NCI-H82 (cell line): ENCODE results near the gene ALLC.
"Not testable (repeated sequence)": the region's sequence is repeated elsewhere in the genome, so short reads cannot be mapped to it uniquely, and the experiment has no call there.

Experiments used
- DNase-seq: peaks from one replicate; lab custom pipeline; 2025; lab: John Stamatoyannopoulos, UW

The ALLC gene

DNA sequence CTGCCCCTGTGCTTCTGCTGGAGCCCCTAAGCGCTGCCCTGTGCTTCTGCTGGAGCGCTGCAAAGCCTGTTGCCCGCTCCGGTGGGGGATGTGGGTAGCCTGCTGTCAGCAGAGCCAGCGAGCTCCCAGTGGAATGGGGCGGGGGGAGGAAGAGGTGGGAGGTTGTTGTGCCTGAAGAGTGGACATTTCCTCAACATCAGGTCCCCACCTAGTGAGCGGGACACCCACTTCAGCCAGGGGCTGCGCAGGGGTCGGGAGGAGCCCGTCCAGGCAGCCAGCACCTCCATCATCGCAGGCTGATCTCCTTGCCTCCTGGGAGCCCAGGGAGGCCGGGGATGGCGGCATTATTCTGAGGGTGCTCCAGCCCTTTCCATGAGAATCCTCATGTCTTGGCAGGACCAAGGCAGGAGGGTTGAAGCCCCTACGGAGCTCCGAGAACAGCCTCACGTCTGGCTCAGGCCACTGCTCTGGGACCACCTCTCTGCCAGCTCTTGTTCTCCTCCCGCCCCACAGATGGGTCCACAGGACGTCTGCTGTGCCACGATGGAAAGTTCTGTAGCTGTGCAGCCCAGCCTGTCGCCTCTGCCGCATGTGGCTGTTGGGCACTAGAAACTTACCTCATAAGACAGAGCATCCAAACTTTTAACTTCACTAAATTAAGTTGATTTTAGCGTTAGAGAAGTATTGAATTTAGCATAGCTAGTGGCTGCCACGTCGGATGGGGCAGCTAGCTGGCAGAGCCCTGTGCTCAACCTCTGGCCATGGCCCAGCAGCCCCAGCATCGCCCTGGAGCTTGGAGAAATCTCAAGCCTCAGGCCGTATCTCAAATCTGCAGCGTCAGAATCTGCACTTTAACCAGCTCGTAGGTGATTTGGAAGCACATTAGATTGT is 1.9 kb upstream of the ALLC start:
- no peak for DNase-seq

DNA sequence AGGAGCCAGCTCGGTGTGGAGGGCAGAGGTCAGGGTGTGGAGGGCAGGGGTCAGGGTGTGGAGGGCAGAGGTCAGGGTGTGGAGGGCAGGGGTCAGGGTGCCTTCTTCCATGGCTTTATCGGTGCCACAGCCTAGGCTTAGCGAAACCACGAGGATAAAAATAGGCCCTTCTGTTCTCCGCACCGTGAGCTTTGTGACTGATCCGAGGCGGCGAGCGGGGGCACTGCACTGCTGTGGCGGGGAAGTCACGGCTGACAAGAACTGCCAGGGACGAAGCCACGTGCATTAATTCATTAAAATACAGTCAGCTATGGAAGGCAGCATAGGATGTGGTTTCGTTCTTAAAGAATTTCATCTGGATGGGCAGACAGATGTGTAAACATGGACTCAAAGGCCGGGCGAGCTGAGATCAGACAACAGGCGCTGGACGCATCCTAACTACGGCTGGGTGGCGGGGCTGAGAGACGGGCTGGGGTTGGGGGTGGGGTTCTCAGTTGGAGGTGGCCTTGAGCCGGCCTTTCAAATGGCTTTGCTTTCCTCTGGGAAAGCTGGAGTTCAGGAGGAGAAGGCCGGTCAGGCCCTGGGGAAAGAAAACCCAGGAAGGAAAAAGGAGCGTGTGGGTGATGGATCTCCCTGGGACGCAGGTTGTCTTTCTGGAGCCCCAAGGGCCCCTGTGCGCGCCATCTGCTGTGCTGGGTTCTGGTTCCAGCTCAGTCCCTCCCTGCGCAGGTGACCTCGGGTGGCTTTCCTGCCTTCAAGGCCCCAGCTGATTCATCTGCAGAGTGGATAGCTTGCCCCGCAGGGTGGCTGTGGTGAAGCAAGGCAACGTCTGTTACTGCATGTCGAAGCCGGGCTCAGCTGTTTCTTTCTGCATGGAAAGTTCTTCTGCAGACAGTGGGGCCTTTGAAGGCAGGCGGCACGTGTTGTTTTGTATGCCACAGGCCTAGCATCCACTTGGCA is 958 bp upstream of the ALLC start:
- DNase-seq, result peak; percentile 40

DNA sequence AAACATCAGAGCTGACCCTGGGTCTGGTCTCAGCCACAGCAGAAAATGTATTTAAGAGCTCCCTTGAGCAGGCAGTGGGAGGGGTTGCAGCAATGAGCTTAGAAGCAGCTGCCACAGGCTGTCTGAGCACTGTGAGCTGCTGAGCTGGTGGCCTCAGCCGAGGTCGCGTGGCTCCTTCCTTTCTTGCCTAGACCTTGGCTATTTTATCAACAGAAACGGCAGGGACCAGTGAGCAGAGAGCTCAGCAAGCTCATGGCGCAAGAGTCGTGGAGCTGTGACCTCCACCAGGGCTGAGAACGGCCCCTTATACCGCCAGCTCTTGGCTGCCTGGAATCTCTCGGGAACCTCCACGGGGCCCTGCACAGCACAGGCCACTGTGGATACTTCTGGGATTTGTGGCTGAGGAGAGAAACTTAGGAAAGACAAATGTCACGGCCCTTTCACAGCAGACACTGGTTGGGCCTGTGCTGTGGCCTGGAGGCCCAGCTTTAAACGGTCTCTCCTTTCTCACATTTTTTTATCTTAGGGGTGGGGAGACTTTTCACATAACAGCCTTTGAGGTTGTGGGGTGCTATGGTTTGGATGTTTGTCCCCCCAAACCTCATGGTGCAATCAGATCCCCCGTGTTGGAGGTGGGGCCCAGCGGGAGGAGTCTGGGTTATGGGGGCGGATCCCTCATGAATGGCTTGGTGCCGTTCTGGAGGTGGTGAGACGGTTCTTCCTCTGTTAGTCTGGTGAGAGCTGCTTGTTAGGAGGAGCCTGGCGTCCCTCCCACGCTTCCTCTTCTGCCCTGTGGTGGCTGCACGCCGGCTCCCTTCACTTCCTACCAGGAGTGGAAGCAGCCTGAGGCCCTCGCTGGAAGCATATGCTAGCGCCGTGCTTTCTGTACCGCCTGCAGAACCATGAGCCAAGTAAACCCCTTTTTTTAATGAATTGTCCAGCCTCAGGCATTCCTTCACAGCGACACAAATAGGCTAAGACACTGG is 1.7 kb downstream of the ALLC start:
- peak; percentile 93 for DNase-seq

DNA sequence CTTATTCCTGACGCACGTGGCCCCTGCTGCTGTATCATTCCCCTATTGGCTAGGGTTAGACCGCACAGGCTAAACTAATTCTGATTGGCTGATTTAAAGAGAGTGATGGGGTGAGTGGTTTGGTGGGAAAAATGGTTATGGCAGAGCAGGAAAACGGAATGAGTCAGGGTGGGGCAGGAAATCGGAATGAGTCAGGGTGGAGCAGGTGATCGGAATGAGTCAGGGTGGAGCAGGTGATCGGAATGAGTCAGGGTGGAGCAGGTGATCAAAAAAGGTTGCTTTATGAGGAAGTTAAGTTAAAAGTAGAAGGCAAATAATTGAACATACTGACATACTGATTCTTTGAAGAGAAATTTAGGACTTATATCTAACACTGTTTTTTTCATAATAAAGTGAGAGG is 2.6 kb downstream of the ALLC start:
- DNase-seq, result not testable (repeated sequence)

DNA sequence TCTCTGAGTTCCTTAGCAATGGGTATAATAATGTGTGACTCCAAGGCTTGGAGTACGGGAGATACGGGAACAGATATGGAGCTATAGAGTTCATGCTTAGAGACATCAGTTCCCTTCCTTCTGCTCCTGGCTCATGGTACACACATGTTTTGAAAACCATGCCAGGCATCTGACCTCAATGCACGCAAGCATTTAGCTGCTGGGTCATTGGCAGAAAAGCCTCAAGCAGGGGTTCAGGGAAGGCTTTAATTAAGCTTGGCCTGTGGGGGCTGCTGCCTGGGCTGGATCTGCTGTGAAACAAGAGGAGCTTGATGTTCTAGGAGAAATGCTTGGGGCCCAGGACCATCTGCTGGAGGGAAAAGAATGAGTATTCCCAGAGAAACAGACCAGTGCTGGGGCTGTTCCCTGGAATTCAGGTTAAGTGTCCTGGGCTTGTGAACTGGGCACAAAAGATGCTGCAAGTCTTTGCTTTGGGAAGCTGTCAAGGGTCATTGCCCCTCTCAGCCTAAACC is 3.2 kb downstream of the ALLC start:
- no peak for DNase-seq

DNA sequence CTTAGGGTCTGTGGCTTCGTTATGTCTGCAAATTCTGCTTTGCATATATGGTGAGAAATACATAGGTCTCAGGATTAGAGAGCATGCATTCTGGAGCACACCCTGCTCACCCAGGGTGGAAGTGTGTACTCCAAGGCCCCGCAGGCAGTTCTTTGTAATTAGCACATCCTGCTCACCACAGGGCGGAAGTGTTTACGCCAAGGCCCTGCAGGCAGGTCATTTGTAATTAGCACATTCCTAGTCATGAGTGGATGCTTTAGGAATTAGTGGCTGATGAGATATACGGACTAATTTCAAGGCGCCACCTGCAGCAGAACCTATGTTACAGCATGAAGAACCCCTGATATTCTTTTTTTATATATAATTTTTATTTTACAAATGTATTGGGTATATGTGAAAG is 4.2 kb downstream of the ALLC start:
- peak; percentile 12 for DNase-seq

DNA sequence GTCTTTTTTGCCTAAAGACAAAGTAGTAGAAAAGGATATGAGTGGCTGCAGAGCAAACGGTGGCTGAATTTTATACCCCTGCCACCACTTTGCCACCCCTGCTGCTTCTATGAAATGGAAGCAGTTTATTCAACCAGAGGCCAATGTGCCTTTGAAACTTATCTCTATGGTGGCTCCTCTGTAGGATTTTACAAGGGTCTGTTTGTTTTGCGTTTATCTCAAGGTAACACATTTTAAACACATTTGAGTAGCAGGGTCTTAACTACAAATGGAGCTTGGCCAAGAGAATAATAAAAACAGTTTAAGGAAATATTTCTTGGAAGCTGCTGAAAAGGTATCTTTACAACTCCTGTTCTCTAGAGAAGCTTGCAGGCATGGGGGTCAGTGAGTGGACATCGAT is 6.1 kb downstream of the ALLC start:
- no peak for DNase-seq

DNA sequence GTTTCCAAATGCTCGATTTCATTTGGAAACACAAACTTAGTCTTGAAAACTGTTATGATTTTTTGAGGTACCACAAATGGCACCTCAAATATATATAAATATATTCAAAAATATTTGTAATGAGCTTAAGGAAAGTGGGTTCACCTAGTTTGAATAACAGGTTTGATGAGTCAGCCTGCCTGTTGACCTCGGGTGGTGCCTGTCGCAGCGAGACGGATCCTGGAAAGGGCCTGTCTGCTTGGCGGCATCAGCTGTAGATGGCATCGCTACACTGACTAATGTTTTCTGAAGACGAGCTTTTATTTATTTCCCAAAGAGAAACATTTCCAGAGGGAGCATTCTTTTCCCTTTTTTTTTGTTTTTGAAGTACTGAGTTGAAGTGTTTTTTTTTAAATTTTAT is 6.9 kb downstream of the ALLC start:
- DNase-seq, result no peak

DNA sequence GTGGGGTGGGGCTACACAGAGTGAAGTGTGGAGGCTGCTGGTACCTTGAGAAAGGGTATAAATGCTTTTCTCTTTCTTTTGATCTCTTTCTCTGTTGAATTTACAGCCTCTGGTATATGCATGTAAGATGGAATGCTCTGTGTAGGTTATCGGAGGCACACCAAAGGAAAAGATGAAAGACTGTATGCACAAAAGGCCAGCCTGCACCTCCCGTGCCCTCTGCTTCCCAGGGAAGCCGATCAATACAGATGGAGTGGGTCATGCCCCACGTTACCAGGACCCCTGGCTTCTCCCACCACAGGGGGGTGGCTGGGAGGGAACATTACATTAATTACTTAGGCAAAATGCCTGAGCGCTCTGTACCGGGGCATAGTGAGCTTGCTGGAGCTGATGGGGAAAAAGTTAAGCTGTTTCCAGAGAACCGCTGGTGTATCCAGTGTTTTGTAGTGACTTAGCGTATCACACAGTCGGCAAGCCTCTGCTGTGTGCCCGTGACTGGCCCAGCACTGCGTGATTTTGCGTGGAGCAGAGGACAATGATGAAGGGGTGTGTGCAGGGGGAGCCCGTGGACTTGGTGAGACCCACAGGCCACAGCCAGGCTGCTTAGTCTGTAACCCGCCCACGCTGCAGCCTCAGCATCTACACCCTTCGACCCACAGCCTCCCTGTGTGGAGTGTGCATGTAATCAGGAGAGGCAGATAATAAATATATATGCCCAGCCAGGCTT is 8.0 kb downstream of the ALLC start:
- no peak for DNase-seq

DNA sequence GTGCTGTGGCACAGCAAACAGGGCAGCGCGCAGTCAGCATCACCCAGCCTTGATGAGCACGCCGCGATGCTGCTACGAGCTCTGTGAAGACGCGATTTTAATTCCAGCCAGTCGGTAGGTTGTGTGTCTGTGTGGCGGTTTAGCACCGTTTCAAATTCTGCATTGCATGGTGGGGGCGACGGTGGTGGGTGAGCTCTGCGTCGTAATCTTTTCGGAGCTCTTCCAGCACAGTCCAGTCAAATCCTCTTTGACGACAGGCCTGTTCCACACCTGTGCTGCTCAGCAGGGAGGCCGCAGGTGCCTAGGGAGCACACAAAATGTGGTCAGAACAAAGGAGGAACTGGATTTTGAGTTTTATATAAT is 8.6 kb downstream of the ALLC start:
- no peak for DNase-seq

DNA sequence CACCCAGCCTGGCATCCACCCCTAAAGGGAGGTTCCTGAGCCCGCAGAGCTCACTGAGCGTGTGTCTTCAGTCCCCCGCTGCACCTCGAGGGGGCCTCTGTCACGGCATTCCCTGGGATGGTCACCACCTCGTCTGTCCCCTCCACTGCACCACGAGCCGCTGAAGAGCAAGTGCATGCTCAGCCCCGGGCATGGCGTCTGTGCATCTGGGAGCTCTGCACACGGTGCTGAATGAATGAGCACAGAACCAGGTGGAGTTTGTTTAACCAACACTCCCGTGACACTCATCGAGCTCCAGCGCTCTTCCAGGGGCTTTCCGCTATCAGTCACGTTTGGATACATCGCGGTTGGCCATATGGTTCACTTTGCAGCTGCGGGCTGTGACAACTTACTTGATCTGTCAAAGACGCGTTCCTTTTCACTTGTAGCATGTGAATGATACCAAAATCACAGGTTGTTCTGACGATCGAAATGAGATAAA is 9.2 kb downstream of the ALLC start:
- peak; percentile 28 for DNase-seq

DNA sequence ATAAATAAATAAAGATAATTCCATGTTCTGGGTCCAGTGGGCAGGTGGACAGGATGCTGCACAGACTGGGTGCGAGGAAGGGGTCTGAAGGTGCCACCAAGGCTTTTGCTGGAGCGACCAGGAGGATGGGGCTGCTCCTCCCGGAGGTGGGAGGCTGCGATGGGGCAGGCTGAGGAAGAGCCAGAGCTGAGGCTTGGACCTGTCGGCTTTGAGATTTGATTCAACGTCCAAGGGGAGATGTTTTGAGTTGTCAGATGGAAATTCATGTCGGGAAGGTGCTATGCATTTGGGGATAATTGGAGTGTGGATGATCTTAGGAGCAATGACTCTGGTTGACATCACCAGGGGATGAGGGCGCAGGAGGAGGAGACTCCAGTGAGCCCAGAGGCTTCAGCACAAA is 11.7 kb downstream of the ALLC start:
- no peak for DNase-seq

DNA sequence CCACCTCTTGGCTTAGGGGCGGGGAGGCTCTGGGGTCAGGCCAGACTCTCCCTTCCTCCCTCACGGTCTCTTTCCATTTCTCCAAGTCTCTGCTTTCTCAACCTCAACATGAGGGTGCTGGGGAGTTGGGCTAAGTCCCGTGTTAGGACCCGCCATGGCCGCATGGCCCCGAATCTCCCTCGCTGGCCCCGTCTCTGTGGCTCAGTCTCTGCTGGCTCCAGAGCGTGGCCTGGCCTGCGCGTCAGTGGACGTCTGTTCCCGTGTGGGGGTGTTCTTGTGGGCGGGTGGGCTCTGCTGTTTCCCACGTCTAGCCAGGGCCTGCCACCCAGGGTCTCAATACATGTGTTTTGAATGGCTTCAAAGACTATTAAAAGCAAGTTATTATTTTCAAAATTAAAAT is 12.4 kb downstream of the ALLC start:
- DNase-seq, result no peak

DNA sequence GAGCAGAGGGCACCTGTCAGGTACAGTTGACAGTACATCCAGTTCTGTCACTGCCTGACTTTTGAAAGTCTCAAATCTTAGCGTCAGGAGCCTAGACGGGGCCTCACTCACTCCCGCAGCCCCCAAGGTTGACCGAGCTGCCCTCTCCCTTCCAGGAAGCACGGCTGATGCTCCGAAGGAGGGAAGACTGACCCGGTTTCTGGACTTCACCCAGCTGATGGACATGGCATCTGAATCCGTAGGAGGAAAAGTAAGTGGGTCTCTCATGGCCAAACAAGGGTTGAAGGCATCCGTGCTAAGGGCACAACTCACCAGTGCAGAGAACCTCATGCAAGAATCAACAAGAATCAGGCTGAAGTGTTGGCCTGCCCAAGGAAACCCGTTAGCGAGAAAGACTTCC is 12.9 kb downstream of the ALLC start:
- no peak for DNase-seq

DNA sequence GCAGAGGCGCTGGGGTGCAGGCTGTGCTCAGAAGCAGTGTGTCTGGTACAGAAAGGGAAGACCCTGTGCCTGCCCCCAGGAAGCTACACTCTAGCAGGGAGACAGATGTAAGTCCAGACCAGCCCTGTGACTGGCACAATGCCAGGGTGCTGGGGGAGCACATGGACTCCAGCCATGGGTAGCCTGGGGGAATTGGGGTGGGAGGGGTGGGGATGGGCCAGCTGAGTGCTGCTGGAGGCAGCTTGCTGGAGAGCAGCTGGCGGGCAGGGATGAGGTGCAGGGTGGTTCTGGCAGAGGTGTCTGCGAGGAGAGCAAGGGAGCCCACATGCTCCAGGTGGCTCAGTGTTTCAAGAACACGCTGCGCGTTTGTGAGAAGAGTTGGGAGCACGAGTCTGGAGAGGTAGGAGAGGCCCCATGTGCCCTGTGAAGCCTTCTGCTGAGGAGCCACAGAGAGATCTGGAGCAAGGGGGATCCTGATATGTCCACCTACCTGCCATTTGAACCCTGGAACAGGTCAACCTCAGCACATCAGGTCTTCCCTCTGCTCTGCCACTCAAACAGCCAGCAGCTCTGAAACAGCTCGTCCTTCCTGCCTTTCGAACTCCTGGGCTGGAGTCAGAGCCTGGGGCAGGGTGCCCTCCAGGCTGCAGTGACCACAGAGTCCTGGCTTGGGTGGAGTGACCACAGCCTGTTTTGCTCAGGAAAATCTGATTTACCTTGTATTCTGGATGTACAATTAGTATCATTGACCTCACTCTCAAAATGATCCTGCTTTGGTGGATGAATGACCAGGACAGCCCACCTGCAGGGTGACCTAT is 15.1 kb downstream of the ALLC start:
- DNase-seq, result no peak

DNA sequence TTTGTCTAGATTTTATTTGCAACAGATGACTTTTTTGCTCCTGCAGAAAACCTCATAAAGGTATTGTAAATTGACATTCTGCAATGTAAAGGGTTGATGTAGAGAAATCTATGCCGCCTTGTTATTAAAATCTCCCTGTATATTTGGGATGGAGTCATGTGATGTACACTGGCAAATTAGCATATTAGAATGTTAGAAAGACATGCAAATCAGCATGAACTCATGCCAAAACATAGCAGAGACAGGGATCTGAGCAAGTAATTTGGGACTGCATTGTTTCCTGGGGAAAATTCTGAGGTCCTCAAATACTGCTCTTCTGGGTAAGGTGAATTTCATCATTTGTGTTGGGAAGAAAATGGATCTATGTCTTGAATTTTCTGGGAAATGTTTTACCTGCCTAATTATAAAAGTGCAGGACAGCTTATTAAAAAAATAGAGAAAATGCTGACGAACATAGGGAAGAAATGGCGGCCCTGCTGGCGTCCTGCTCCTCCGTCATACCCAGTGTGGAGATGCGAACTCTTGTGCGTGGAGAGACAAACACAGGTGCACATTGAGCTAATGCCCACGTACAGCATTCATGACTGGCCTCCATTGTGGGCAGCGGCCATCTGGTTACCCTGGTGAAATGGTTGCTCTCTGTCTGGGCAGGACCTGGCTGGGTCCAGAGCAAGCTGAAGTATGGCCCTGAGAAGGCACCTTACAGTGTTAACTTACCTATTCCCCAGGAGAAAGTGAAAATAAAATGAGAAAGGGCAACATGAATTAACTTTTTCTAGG is 16.3 kb downstream of the ALLC start:
- DNase-seq, result no peak

DNA sequence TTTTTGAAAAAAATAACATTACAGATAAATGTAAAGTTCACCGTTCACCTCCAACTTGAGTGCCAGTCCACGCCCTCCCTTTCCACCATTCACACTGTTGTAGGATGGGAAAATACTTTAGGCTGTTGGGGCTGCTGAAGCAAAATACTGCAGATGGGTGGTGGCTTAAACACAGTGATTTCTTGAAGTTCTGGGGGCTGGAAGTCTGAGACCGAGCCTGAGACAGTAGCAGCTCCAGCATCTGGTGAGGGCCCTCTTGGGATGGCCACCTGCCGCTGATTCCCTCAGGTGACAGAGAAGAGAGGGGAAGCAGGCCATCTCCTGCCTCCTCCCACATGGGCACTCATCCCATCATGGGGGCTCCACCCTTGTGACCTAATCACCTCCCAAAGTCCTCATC is 17.7 kb downstream of the ALLC start:
- DNase-seq, result no peak

DNA sequence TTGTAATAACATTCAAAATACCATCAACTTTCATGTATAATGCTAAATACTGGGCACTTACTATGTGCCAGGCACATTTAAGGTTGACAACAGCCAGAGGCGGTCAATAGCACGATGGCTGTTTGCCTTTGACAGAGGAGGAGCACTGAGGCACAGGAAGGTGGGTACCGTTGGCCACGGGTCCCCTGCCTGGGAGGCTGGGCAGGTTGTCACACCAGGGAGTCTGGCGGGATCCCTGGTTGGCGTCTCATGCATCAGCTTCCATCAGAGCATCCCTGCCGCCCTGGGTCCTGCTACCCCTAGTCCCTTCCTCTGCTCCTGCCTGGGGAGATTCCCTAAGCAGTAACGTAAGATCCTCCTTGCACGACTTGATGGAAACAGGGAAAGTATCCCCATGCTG is 19.4 kb downstream of the ALLC start:
- DNase-seq, result no peak

DNA sequence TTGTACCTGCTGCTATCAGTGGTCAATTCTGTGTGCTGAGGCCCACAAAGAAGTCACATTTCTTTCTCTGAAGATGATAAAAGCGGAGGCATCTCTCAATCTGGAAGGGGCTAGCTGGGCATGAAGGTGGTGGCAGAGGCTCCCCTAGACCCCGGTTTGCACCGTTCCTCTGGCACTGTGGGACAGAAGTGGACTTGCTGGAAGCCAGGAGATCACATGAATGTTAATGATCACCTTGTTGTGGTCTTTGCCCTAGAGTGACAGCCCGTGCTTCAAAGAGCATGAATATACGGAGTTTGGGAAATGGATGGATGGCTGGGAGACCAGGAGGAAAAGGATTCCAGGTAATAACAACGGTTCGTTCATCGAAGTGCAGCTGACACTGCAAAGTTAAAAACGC is 20.2 kb downstream of the ALLC start:
- no peak for DNase-seq
